ENCODE data around the gene TEX12. TPM values are rescaled to one million over a fixed set of nuclear protein-coding genes. Genes with fewer than 3 reads are reported as not detected.

Gene TEX12
- total RNA-seq, 1 donor from 2014 or later: not detected

- Histone ChIP-seq H3K27me3 (ENCODE audit: low read depth) (no peaks in the 10 kb centered on the region), H3K36me3 (peaks cover 14% of the 10 kb centered on the region), H3K4me3 (no peak overlapping the region), H3K27ac (no peak overlapping the region), H3K4me1 (no peaks in the 10 kb centered on the region), H3K9me3 (no peaks in the 10 kb centered on the region)
- intact Hi-C loops (cut with DNase I): no loop called here
- no peak for ATAC-seq
- no peak for DNase-seq
- no peak for TF ChIP-seq CTCF (IDR thresholded peaks at IDR 0.05)
Observed at GRCh38 chr11:112150517-112150916, 16.7 kb upstream of the TEX12 start.

DNA sequence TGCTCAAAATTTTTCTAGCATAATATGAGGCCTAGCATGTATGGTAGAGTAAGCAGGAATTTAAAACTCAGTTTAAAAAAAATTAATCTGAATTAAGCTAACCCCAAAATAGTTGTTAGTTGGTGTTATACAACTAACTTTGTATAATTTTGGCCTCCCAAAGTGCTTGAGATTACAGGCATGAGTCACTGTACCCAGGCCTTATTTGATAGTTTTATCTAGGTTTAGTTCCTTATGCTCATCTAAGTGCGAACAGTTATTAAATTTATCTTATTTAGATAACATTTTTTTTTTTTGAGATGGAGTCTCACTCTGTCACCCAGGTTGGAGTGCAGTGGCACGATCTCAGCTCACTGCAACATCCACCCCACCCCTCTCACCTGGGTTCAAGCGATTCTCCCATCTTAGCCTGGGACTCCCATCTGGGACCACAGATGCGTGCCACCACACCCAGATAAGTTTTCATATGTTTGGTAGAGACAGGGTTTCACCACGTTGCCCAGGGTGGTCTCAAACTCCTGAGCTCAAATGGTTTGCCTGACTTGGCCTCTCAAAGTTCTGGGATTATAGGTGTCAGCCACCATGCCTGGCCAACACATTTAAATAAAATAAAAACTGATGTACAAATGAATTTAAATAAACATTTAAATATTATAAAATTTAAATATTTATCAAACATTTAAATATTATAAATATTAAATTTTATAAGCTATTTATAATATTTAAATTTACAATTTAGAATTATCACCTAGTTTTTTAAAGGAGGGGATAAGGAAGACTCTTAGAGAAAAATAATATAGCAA, 10.8 kb upstream of the TEX12 start:
- peaks cover 10% of the 10 kb centered on the region for H3K36me3 ChIP-seq
- intact Hi-C loops (cut with DNase I): no loop called here
- no peak overlapping the region for H3K4me3 ChIP-seq
- no peak for TF ChIP-seq CTCF (IDR thresholded peaks at IDR 0.05)
- DNase-seq (no peak), ATAC-seq (no peak)
- H3K9me3 ChIP-seq: no peaks in the 10 kb centered on the region
- H3K27me3 ChIP-seq (ENCODE audit: low read depth): no peaks in the 10 kb centered on the region
- no peak overlapping the region for H3K27ac ChIP-seq
- H3K4me1 ChIP-seq: peaks cover 33% of the 10 kb centered on the region

- no peaks in the 10 kb centered on the region for H3K27me3 ChIP-seq (ENCODE audit: low read depth)
- no peak for TF ChIP-seq CTCF (IDR thresholded peaks at IDR 0.05)
- intact Hi-C loops (cut with DNase I): no loop called here
- H3K9me3 ChIP-seq: no peaks in the 10 kb centered on the region
- ATAC-seq: peak; percentile 80 to 88
- H3K36me3 ChIP-seq: peaks cover 10% of the 10 kb centered on the region
- no peak overlapping the region for H3K27ac ChIP-seq
- peaks cover 41% of the 10 kb centered on the region for H3K4me1 ChIP-seq
- no peak for DNase-seq
- no peak overlapping the region for H3K4me3 ChIP-seq
Observed at GRCh38 chr11:112156956-112157766, 10.0 kb upstream of the TEX12 start.

DNA sequence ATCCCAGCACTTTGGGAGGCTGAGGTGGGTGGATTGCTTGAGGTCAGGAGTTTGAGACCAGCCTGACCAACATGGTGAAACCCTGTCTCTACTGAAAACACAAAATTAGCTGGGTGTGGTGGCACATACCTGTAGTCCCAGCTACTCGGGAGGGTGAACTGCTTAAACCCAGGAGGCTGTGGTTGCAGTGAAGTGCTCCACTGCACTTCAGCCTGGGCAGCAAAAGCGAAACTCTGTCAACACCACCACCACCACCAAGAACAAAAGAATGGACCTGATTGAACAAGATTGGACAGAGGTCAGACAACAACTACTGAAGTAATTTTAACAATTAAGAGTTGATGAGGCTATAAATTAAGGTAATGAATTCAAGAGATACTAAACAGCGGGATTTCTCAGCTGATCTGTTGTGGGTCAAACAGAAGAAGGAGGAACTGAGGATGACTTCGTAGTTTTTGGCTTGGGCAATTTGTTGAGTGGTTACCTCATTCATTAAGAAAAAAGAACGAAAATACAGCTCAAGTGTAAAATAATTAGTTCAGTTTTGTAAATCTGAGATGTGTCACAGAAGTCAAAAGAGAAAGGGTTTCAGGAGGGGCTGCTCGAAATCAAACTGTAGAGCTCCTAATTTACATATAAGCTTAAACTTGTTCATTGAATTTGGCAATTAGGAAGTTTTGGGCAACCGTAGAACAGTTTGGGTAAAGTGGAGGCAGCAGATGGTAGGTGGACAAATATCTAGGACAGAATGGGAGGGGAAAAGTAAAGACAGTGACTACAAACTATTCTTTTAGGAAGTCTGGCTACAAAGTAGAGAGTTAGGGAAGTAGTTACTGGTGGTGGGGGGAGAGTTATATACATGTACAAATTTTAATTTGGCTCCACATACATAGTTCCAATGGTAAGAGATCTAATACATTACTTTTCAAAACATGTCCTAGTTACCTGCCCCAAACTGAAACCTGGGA, 7.8 kb upstream of the TEX12 start:
- peaks cover 44% of the 10 kb centered on the region for H3K4me1 ChIP-seq
- no peak overlapping the region for H3K4me3 ChIP-seq
- ATAC-seq: peak in 1 of 2 donors; percentile 22
- TF ChIP-seq CTCF (IDR thresholded peaks at IDR 0.05): no peak
- H3K36me3 ChIP-seq: peaks cover 7% of the 10 kb centered on the region
- intact Hi-C loops (cut with DNase I): no loop called here
- no peaks in the 10 kb centered on the region for H3K27me3 ChIP-seq (ENCODE audit: low read depth)
- no peaks in the 10 kb centered on the region for H3K9me3 ChIP-seq
- DNase-seq: no peak
- H3K27ac ChIP-seq: peak overlapping the region; percentile 73

All from lower lobe of right lung (tissue), 2 donors.